NCI-H524 (cell line): ENCODE results near the gene RTP2.

Experiments
- DNase-seq, 2 experiments: peaks; one replicate each; lab custom pipeline; 2025; lab: John Stamatoyannopoulos, UW

The RTP2 gene

GRCh38 chr3:187669675-187670504 lies 32.5 kb downstream of the RTP2 start, which contains the start of gene SST:
TSS of gene SST (minus strand) at chr3:187670394. CDS start at chr3:187670291, 103 bp downstream.
- DNase-seq: peak in 1 of 2 experiments; percentile 40

GRCh38 chr3:187667526-187667925 lies 34.8 kb downstream of the RTP2 start:
- DNase-seq: no peak

- DNase-seq: no peak
Measured at GRCh38 chr3:187665764-187666402, 36.5 kb downstream of the RTP2 start.

GRCh38 chr3:187665010-187665409 lies 37.3 kb downstream of the RTP2 start:
- DNase-seq: no peak

- DNase-seq: no peak
Measured at GRCh38 chr3:187662848-187663409, 39.4 kb downstream of the RTP2 start.

GRCh38 chr3:187661267-187661666 lies 41.1 kb downstream of the RTP2 start:
- DNase-seq: no peak

- no peak for DNase-seq
Measured at GRCh38 chr3:187651282-187651681, 51.1 kb downstream of the RTP2 start.
